ENCODE measurements around the gene PRDX2.

Gene PRDX2

GRCh38 chr19:12751635-12752034, 50.0 kb downstream of the PRDX2 start, which contains the start of gene BEST2:
Gene BEST2, plus strand, starts transcription at chr19:12751791. Its CDS starts 802 bp downstream, at chr19:12752593.
- DNase-seq: no peak

DNA sequence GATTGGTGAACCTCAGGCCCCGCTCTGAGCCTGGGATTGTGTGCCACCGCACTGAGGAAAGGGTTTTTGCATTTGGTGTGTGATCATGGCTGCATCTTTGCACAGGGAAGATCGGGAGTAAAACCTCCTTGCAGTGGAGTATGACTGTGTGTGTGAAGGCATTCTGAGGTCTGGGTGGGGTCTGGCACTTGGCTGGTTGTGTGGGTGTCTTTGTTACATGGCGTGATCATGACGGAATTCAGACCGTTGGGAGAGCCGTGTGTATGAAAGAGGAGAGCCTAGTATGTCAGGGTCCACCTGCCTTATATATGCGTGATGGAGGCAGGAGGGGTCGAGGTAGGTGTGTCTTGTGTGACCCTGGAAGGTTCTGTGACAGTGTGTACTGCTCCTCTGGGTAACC, 50.7 kb downstream of the PRDX2 start:
- no peak for DNase-seq

DNA sequence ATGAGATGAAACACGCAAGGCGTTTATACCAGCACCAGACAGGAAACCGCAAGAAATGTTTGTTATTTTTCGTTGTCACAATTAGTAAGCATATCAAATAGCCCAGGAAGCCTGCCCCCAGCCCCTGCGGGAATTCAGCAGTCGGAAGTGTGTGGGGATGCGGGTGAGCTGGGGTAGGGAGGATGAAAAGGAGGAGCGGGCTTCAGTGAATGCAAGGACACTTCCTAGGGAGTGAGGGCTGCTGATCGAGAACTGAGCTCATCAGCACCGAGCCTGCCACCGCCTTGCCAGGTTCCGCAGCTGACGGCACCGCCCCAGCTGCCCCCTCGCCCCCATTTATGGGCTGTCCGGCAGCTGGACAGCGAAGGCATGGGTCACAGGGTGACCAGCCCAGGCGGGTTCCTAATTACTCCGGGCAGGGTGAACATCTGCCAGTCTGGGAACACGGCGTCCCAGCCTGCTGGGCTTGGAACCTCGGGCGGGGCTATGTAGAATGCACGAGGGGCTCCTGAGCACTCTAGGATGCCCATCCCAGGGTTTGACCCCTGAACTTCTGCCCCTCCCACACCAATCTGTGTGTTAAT, 51.6 kb downstream of the PRDX2 start:
- no peak for DNase-seq

DNA sequence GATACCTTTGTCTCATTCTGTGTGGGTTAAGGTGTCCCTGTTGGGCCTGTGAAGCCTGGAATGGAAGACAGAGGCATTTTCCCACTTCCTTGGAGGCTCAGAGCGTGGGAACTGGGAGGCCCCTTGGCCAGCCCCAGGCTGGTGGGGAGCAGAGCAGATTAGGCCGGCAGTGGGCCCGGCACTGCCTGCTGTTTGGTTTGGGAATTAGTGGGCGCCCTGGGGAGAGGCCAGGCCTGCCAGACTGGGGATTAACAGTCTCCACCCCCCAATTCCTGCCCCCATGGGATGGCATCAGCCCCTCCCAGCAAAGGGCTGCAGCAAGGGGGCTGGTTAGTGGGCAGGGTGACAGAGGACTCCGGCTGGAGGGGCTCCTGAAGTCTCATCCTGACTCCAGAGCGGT, 53.1 kb downstream of the PRDX2 start:
- DNase-seq: no peak
